ENCODE measurements around the gene PHEX.

PHEX gene

DNA sequence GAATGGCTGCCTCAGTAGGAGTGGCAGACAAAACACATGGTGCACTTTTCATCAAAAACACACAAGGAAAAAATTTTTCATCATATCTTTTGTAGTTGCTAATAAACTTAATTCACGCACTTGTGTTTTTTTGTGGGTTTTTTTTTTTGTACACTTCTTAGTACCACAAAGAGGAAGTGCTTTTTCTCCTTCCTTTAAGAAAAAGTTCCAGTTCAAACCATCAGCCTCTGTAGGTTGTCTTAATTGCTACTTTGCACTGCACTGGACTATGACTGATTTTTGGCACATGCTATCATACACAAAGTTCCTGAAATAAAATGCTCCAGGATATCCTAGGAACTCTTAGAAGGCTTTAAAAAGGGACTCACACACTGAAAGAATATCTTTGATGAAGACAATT is at the start of gene PHEX:
TSS of gene PHEX (plus strand) at position 242 of the 400 bp plus-strand sequence. CDS start 681 bp downstream, outside the sequence.
- no peak for DNase-seq (ENCODE audit: low spot score)

DNA sequence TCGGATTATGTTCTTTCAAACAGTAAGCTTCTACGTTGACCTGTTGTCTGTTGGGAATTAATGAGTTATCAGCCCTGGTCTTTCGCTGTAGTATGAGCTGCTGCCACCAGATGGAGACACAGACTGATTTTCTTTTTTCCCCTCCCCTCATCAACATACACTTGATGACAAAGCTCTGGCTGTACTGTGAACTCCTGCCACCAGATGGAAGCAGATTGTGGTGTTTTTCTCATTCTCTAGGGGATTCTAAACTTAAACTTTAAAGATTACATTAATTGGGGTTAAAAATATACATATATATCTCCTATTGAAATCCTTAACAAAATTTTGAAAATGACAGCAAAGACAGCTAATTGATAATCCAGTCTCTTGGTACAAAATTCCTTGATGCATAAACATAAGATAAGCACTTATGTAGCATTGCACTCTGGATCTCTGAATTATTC is 46.8 kb upstream of the PHEX start:
- peak; percentile 58 for DNase-seq (ENCODE audit: low spot score)

DNA sequence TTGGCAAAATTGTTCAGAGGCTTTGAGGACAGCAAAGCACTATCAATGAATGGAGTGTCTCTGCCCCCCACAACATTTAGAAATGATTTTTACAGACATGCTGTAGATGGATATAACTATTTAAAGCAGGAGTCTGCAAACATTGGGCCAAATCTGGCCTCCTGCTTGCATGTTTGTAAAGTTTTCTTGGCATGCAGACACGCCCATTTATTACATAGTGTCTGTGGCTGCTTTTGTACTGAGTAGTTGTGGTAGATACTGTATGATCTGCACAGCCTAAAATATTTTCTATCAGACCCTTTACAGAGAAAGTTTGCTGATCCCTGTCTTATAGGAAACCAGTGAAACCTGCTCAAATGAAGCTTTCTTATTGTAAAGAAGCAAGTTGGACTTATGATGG is 45.5 kb upstream of the PHEX start:
- DNase-seq (ENCODE audit: low spot score), result no peak

DNA sequence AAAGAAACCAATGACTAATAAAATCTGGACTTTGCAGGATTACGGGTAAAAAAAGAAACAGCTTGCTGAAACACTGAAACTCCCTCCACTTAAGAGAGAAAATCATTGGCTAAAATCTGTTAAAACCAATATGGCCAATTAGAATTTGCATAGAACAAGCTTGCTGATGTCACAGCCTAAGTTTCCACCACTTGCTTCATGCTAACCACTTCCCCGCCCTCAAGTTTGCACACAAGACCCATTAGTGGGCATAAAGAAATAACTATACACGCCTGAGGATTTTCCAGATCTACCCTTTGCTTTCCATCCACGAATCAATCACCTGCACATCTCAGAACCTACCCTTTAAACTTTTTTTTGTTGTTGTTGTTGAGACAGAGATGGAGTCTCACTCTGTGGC is 42.7 kb upstream of the PHEX start:
- DNase-seq (ENCODE audit: low spot score), result no peak

- no peak for DNase-seq (ENCODE audit: low spot score)
Observed at GRCh38 chrX:21990832-21991231, 41.3 kb upstream of the PHEX start.

GRCh38 chrX:21991504-21991903 is 40.6 kb upstream of the PHEX start:
- no peak for DNase-seq (ENCODE audit: low spot score)

DNA sequence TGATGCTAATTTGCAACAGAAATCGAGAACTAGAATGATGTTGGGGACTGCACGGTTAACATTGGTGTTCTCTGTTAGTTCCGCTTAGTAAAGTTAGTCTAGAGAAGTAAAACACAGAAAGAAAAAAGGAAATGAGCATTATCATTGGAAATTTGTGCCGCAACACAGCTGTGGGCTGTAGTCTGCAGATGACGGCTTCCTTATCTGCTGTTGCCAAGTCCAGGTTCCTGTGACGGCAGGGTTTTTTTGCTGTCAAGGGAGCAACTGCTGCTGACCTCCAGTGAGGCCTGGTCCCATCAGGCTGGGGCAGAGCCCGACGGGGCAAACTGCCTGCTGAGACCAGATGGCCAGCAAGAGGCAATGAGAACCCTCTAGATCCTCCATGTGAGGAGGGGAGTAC is 38.9 kb upstream of the PHEX start:
- DNase-seq (ENCODE audit: low spot score), result no peak

DNA sequence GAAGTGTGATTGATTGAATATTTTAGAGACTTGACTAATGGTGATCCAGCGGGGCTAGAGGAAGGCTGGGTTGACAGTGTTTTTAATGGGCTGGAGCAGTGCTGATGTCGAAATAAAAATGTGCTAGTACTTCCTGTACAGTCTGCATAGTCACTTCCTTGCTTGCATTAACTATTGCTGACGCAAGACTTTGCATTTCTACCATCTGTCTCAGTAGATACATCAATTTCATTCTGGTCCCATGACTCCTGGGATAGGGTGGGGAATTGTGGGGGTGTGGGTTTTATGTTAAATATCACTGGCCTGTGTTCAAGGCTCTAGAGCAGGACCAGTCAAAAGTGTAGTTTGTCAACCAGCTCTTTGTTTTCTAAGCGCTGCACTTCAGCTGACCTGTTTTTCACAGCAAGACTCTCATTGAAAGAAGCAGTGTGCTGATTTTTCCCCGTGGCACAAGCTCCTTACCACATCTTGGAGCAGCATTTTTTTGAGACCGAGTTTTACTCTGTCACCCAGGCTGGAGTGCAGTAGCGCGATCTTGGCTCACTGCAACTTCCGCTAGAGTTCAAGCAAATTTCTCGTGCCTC is 35.2 kb upstream of the PHEX start:
- DNase-seq (ENCODE audit: low spot score), result no peak

DNA sequence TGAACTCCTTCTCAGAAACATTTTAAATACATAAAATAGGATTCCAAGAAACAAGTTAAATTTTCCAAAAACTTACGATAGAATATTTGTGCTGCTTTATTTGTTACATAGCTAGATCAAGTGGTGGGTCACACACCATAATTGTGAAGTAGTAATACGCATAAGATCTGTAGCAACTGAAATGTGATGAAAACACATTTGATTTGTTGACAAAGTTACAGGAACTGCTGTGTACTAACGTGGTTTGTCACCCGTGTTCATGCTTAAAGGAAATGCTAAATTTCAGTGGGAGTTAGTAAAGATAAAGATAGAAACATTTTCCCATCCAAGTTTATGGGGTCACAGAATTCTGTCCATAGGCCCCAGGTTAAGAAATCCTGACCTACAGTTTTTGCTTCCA is 34.1 kb upstream of the PHEX start:
- DNase-seq (ENCODE audit: low spot score), result no peak

- no peak for DNase-seq (ENCODE audit: low spot score)
Observed at GRCh38 chrX:22004866-22005265, 27.3 kb upstream of the PHEX start.

- DNase-seq (ENCODE audit: low spot score), result no peak
Observed at GRCh38 chrX:22012051-22012450, 20.1 kb upstream of the PHEX start.

- DNase-seq (ENCODE audit: low spot score), result no peak
Observed at GRCh38 chrX:22012931-22013330, 19.2 kb upstream of the PHEX start.

DNA sequence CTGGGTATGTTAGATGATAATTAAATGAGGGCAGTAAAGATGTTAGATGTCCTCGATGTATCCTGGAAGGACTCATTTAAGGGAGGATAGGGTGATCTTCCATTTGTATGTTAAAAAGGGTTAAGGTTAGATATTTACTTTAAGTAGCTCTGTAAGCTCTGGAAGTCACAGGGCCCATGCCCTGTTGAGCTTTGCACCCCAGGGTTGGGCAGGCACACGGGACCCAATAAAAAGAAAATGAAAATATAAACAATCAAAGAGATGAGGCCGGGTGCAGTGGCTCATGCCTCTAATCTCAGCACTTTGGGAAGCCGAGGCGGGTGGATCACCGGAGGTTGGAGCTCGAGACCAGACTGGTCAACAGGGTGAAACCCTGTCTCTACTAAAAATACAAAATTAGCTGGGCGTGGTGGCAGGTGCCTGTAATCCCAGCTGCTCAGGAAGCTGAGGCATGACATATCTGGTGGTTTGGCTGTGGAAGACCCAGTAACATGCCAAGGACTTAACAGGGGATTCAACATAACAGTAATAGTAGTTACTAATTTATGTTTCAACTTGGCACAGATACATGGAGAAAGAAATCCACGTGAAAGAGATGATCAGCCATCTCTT is 16.9 kb upstream of the PHEX start:
- DNase-seq (ENCODE audit: low spot score), result no peak

GRCh38 chrX:22021751-22022324 is 10.3 kb upstream of the PHEX start:
- no peak for DNase-seq (ENCODE audit: low spot score)

- no peak for DNase-seq (ENCODE audit: low spot score)
Observed at GRCh38 chrX:22024577-22024976, 7.5 kb upstream of the PHEX start.

GRCh38 chrX:22025751-22026150 is 6.4 kb upstream of the PHEX start:
- DNase-seq (ENCODE audit: low spot score), result no peak

DNA sequence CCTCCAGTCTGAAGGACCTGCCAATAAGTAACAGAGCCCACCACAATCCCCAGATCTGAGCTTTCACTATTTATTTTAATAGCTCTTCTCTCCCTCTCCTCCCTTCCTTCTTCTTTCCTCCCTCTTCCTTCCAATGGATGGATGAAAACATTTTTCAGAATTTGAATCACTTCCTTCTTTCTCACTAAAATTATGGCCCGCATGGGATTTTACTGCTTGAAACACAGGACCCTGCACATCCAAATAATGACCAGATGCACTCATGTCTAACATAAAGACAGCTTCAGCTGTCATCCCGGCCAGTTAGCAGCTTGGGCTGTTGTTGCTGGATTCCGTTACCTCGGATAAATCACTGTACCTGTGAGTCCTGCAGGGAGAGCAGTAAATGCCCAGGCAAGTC is 5.4 kb upstream of the PHEX start:
- DNase-seq (ENCODE audit: low spot score), result no peak

- DNase-seq (ENCODE audit: low spot score), result no peak
Observed at GRCh38 chrX:22032506-22032905, 381 bp downstream of the PHEX start.

DNA sequence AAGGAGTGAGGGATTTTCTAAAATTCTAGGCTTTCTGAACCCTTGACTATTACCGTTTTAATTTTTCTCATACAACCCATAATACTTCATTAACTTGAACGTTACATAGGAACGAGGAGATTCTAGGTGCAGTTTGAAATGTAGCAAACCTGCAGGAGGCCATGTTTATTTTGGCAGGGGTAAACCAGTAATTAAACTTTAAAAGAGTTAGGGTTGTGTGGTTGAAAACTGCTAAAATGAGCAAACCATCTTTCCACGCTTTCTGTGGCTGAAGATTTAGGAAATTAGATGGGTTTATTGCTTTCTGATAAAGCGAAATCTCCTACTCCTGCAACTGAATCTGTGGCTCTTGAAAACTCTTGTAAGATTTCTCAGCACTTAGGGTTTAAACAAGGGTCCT is 1.7 kb downstream of the PHEX start:
- DNase-seq (ENCODE audit: low spot score), result no peak

DNA sequence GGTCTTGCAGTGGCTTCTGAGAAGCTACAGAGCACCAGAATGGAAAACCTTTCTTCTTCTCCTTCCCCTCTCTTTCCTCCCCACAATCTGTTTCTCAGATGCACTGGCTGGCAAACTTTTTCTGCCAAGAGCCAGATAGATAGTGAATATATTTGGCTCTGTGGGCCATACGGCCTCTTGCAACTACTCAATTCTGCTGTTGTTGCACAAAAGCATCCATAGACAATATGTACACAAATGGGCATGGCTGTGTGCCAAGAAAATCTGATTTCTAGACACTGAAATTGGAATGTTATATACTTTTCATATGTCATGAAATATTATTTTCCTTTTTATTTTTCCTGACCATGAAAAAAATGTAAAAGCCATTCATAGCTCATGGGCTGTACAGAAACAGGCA is 3.1 kb downstream of the PHEX start:
- no peak for DNase-seq (ENCODE audit: low spot score)

DNA sequence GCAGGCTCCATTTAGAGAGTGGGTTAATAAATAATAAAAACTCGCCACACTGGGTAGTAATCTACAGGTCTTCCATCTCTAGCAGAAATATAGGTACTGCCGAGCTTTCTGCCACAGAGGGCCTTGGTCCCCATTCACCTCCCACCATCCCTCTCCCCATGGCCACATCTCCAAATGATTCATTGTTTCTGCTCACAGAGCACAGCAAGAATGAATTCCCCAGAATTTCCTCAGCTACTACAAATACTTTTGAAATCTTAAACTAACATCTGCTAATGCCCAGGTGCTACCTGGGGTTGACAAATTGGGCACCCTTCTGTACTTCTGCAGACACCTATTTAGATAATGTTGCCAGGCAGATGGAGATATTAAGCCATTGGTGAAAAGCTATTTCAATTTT is 5.1 kb downstream of the PHEX start:
- DNase-seq (ENCODE audit: low spot score), result no peak

GRCh38 chrX:22037911-22038537 is 5.9 kb downstream of the PHEX start:
- no peak for DNase-seq (ENCODE audit: low spot score)

DNA sequence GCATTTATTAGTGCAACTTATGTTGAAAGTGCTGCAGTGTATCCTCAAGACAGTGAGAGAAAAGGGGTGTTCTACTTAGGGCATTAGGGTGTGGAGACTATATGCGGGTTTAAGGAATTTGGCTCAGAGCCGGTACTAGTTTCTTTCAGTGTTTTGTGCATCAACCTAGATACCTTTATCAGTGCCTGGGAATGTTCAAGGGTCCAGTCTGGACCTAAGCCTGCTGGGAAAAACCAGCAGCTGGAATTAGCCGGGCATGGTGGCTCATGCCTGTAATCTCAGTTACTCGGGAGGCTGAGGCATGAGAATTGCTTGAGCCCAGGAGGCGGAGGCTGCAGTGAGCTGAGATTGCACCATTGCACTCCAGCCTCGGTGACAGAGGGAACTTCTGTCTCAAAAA is 7.4 kb downstream of the PHEX start:
- DNase-seq (ENCODE audit: low spot score), result no peak
